ENCODE results near the gene LRMDA. TPM values are rescaled to one million over a fixed set of nuclear protein-coding genes. Genes with fewer than 3 reads are reported as not detected.

Gene LRMDA
- total and polyA plus RNA-seq, 10 of the 15 experiments (the other 5 are each of a cell fraction or from before 2014, with no cell fraction given) = 0.07 to 0.54 (median 0.29) TPM; not detected in 4

- Histone ChIP-seq H3K36me3 (ENCODE audit: control insufficient read depth in 2 of 2, insufficient read depth in 2 of 2, low read length in 1 of 2) (no peaks in the 10 kb centered on the region), H3K4me2 (ENCODE audit: control insufficient read depth, insufficient read depth) (no peak overlapping the region), H3K27me3 (replicated peaks in 1 of 2; ENCODE audit: control insufficient read depth in 2 of 2, insufficient read depth in 2 of 2, low read length in 1 of 2) (no peaks in the 10 kb centered on the region), H3K9ac (ENCODE audit: control insufficient read depth, insufficient read depth, low read length) (no peak overlapping the region), H3K27ac (ENCODE audit: control insufficient read depth, insufficient read depth) (no peak overlapping the region), H3K9me3 (replicated peaks; ENCODE audit: control insufficient read depth, insufficient read depth, low read length) (no peaks in the 10 kb centered on the region), H3K79me2 (ENCODE audit: control insufficient read depth, insufficient read depth, low read length) (no peaks in the 10 kb centered on the region), H3K4me1 (ENCODE audit: control insufficient read depth, insufficient read depth, low read length) (no peaks in the 10 kb centered on the region), H4K20me1 (ENCODE audit: control insufficient read depth, insufficient read depth) (no peaks in the 10 kb centered on the region), H3K4me3 (no peak overlapping the region), H2AFZ (ENCODE audit: control insufficient read depth, low read depth, low read length) (no peak overlapping the region)
- no peak for DNase-seq (ENCODE audit: low read depth, low spot score)
- no peak for ATAC-seq
- CTCF ChIA-PET = no interaction called here
- in situ Hi-C loops (cut with MboI) = no loop called here
- RAD21 ChIA-PET (ENCODE audit: unreplicated experiment) = no interaction called here
- BruUV-seq (replicated peaks) = no TSS peak
- no peak for FAIRE-seq
- TF ChIP-seq SP1 (IDR thresholded peaks at IDR 0.05; ENCODE audit: low read depth, low read length) (no peak), TCF12 (IDR thresholded peaks at IDR 0.05; ENCODE audit: low read depth, low read length) (no peak)
- intact Hi-C loops (cut with micrococcal nuclease; ENCODE audit: unreplicated experiment) = no loop called here
- SMC1A ChIA-PET (ENCODE audit: uncharacterized antibody, unreplicated experiment) = interaction anchor here (0.5 kb wide), 1 partner anchor 619 kb away, joined by 3 read pairs; no protein-coding TSS in a partner anchor
- POLR2A ChIA-PET = no interaction called here
Observed at GRCh38 chr10:76394707-76395042, 963.3 kb downstream of the LRMDA start.

GRCh38 chr10:76395251-76395650 lies 963.8 kb downstream of the LRMDA start:
- ChIA-PET POLR2A (no interaction called here), CTCF (no interaction called here), RAD21 (ENCODE audit: unreplicated experiment) (no interaction called here), SMC1A (ENCODE audit: uncharacterized antibody, unreplicated experiment) (interaction anchor here (0.5 kb wide), 1 partner anchor 618 kb away, joined by 3 read pairs; no protein-coding TSS in a partner anchor)
- WGBS (ENCODE audit: insufficient coverage, insufficient replicate concordance, low lambda C conversion rate, missing lambda C conversion rate) = 0% methylated on average over 1 of the region's 1 CpG
- Histone ChIP-seq H4K20me1 (ENCODE audit: control insufficient read depth, insufficient read depth) (no peaks in the 10 kb centered on the region), H3K27me3 (replicated peaks in 1 of 2; ENCODE audit: control insufficient read depth in 2 of 2, insufficient read depth in 2 of 2, low read length in 1 of 2) (no peaks in the 10 kb centered on the region), H3K79me2 (ENCODE audit: control insufficient read depth, insufficient read depth, low read length) (no peaks in the 10 kb centered on the region), H3K4me1 (ENCODE audit: control insufficient read depth, insufficient read depth, low read length) (no peaks in the 10 kb centered on the region), H3K4me3 (no peak overlapping the region), H3K9me3 (replicated peaks; ENCODE audit: control insufficient read depth, insufficient read depth, low read length) (no peaks in the 10 kb centered on the region), H3K36me3 (ENCODE audit: control insufficient read depth in 2 of 2, insufficient read depth in 2 of 2, low read length in 1 of 2) (no peaks in the 10 kb centered on the region), H2AFZ (ENCODE audit: control insufficient read depth, low read depth, low read length) (no peak overlapping the region), H3K27ac (ENCODE audit: control insufficient read depth, insufficient read depth) (no peak overlapping the region), H3K9ac (ENCODE audit: control insufficient read depth, insufficient read depth, low read length) (no peak overlapping the region), H3K4me2 (ENCODE audit: control insufficient read depth, insufficient read depth) (no peak overlapping the region)
- in situ Hi-C loops (cut with MboI) (no loop called here), intact Hi-C loops (cut with micrococcal nuclease; ENCODE audit: unreplicated experiment) (no loop called here)
- DNase-seq (ENCODE audit: low read depth, low spot score) = no peak
- TF ChIP-seq SMC3 (IDR thresholded peaks at IDR 0.05; ENCODE audit: borderline replicate concordance, low read length) (no peak), STAT1 (conservative IDR thresholded peaks at IDR 0.05) (no peak), ASH2L (IDR thresholded peaks at IDR 0.05; ENCODE audit: borderline replicate concordance, low read depth) (no peak), LARP7 (IDR thresholded peaks at IDR 0.05) (no peak), MTA2 (IDR thresholded peaks at IDR 0.05; ENCODE audit: low read depth) (no peak), YBX1 (IDR thresholded peaks at IDR 0.05) (no peak), RELA (IDR thresholded peaks at IDR 0.05; ENCODE audit: borderline replicate concordance, partially characterized antibody) (no peak), ETV6 (conservative IDR thresholded peaks at IDR 0.05 in 1 of 2, IDR thresholded peaks at IDR 0.05 in 1 of 2; ENCODE audit: borderline replicate concordance in 1 of 2, low read depth in 1 of 2) (no peak), SIN3A (IDR thresholded peaks at IDR 0.05; ENCODE audit: low read depth, low read length) (no peak), MYC (IDR thresholded peaks at IDR 0.05; ENCODE audit: insufficient read depth, insufficient read length, insufficient replicate concordance, low read length, severe bottlenecking) (no peak), CHD1 (IDR thresholded peaks at IDR 0.05; ENCODE audit: low read depth, low read length) (no peak), GATAD2B (conservative IDR thresholded peaks at IDR 0.05; ENCODE audit: low read depth) (no peak), CEBPZ (IDR thresholded peaks at IDR 0.05; ENCODE audit: low read depth, low read length) (no peak), HCFC1 (IDR thresholded peaks at IDR 0.05; ENCODE audit: low read length) (no peak)
- TF ChIP-seq, protein P1, sequence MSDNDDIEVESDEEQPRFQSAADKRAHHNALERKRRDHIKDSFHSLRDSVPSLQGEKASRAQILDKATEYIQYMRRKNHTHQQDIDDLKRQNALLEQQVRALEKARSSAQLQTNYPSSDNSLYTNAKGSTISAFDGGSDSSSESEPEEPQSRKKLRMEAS (IDR thresholded peaks at IDR 0.05; ENCODE audit: low read depth, low read length) = no peak
- no TSS peak for BruUV-seq (replicated peaks)
- no peak for ATAC-seq
- no peak for FAIRE-seq

All from GM12878 (cell line).